T-helper 1 cell treated with Interleukin-12 subunit alpha and Interleukin-12 subunit beta and Interleukin-4 antibody, amounts not matched to agents 30 μg/mL and 1 μg/mL, for 36 hours (primary cell): ENCODE data around the gene MAP6D1.
A peak's percentile ranks its signal among the peaks of the same experiment; 100 is the strongest.

Experiments used
- H3K27ac Mint-ChIP-seq: one replicate; pipeline ENCODE4 v1.8.0; 2021; ENCODE audit warnings: mild to moderate bottlenecking, mixed read lengths
- H3K27me3 Mint-ChIP-seq: one replicate; pipeline ENCODE4 v1.8.0; 2021; ENCODE audit warnings: low read depth, mixed read lengths
- H3K36me3 Mint-ChIP-seq: one replicate; pipeline ENCODE4 v1.8.0; 2021; ENCODE audit warnings: low read depth, mixed read lengths
- H3K4me1 Mint-ChIP-seq: one replicate; pipeline ENCODE4 v1.8.0; 2021; ENCODE audit warnings: low read depth, mixed read lengths
- H3K4me3 Mint-ChIP-seq: one replicate; pipeline ENCODE4 v1.8.0; 2021; ENCODE audit warnings: mild to moderate bottlenecking, moderate library complexity, mixed read lengths
- H3K9me3 Mint-ChIP-seq: one replicate; pipeline ENCODE4 v1.8.0; 2021; ENCODE audit warnings: mixed read lengths

The MAP6D1 gene

GRCh38 chr3:183768114-183768513 is 57.3 kb downstream of the MAP6D1 start:
- no peaks in the 10 kb centered on the region for H3K27me3 Mint-ChIP-seq
- no peak overlapping the region for H3K4me3 Mint-ChIP-seq
- H3K36me3 Mint-ChIP-seq, result peaks cover 24% of the 10 kb centered on the region
- no peak overlapping the region for H3K27ac Mint-ChIP-seq
- peaks cover 4% of the 10 kb centered on the region for H3K4me1 Mint-ChIP-seq
- H3K9me3 Mint-ChIP-seq, result no peaks in the 10 kb centered on the region

GRCh38 chr3:183766745-183767606 is 58.4 kb downstream of the MAP6D1 start:
- peaks cover 25% of the 10 kb centered on the region for H3K36me3 Mint-ChIP-seq
- H3K9me3 Mint-ChIP-seq, result no peaks in the 10 kb centered on the region
- H3K27me3 Mint-ChIP-seq, result no peaks in the 10 kb centered on the region
- H3K27ac Mint-ChIP-seq, result no peak overlapping the region
- peaks cover 4% of the 10 kb centered on the region for H3K4me1 Mint-ChIP-seq
- no peak overlapping the region for H3K4me3 Mint-ChIP-seq

GRCh38 chr3:183766107-183766506 is 59.3 kb downstream of the MAP6D1 start:
- Mint-ChIP-seq H3K4me1 (peaks cover 4% of the 10 kb centered on the region), H3K27ac (peak overlapping the region; percentile 22), H3K36me3 (peaks cover 27% of the 10 kb centered on the region), H3K9me3 (no peaks in the 10 kb centered on the region), H3K4me3 (no peak overlapping the region), H3K27me3 (no peaks in the 10 kb centered on the region)
